GM19099 (cell line): ENCODE data around the gene PRKAR1B.

ENCODE experiments used
- POLR2A ChIP-seq: IDR thresholded peaks from 3 replicates; pipeline ENCODE4 v1.6.1; 2011; ENCODE audit warnings: low read depth; ENCODE audit not compliant: insufficient read length; ENCODE audit errors: extremely low read depth

The PRKAR1B gene

DNA sequence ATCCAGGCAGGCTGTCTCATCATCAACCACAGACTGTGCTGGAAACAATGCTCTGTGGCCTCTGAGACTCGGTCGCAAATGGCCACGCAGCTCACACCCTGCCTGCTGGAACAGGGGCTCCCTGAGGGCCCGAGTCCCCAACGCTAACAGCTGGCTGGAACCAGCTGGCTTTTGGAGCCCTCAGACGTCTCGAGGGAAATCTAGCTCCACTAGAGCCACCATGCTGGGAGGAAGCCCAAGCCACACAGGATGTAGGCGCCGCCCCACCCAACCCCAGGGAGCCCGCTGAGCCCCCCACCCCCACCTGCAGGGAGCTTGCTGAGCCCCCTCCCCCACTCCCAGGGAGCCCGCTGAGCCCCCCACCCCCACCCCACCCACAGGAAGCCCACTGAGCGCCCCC is 186.1 kb downstream of the PRKAR1B start:
- TF ChIP-seq POLR2A: no peak

DNA sequence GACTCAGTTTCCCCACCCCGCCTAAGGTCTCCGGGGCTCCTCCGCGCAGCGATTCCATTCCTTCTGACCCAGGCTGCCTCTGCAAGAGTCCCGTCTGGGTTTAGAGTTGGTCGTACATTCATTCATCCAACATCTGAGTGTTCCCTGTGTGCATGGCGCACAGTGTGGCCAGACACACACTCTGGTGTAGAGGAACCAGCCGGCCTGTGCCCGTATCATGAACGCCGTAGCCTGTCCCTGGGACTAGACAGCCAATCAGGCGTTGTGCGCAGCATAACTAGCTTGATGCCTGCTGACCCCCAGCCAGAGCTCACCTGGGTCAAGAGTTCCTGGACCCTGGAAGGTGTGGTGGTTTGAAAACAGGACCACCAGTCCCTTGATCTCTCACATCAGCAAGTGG is 186.5 kb downstream of the PRKAR1B start:
- no peak for TF ChIP-seq POLR2A

DNA sequence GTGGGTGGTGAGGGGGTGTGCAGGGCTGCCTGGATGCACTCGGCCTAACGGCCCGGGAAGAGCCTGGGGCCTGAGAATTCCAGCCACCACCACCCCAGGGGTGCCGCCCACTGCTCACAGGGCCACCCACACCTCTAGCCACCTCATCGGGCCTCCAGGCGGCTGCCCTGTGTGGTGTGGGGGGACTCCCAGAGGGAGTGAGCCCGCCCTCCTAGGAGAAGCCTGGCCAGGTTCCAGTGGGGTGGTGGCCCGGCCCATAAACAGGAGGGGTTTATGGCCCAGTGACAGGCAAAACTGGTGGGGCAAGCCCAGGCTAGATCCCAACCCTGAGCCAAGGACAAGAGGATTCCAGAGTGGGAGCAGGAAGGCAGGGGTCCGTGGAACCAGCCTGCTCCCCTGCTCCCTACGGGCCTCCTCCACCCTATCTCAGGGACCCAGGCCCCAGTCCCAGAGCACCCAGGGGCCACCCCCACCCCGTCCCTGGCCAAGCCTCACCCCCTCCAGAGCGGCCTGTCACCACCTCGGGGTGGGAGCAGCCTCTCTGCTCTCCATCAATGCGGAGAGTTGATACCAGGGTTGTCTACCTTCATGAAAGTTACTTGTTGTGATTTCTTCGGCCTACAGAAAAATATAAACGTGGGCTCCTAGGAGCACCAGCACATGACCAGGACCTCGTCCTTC is 187.2 kb downstream of the PRKAR1B start:
- no peak for TF ChIP-seq POLR2A

DNA sequence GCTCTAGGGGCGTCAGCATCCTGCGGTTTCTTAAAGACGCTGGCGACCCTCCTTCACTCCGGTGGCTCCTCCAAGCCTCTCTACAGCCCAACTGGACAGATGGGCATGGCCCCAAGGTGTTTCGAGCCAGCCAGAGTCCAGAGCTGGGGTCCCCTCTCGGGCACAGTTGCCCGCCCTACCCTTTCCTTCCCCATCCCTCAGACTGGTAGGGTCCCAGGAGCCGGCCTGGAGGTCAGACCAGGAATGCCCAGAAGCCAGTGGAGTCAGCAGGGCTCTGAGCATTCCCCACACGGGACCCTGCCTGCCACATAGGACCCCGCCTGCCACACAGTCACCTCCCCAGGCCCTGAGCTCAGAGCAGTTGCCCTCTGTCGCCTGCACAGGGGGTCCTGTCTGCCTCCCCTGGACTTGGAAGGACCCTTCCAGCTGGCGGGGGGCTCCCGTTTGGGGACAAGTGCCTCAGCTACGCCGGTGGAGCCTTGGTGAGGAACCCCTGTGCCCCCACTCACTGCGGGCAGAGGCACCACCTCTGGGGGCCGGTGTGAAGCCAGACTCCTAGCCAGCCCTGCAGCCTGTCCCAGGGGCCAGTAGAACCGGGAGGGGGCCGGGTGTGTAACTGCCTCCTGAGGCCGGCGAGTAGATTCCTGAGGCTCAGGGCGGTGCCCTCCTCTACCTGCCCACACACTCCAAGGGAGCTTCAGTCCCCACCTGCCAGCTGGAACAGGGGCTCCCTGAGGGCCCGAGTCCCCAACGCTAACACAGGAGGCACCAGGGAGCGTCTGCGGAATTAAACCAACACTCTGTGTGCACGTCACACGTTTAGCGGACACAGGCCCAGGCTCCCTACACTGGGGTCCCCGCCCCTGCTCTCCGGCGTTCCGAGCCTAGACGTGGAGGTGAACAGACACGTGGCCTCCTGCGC is 188.1 kb downstream of the PRKAR1B start:
- no peak for TF ChIP-seq POLR2A

DNA sequence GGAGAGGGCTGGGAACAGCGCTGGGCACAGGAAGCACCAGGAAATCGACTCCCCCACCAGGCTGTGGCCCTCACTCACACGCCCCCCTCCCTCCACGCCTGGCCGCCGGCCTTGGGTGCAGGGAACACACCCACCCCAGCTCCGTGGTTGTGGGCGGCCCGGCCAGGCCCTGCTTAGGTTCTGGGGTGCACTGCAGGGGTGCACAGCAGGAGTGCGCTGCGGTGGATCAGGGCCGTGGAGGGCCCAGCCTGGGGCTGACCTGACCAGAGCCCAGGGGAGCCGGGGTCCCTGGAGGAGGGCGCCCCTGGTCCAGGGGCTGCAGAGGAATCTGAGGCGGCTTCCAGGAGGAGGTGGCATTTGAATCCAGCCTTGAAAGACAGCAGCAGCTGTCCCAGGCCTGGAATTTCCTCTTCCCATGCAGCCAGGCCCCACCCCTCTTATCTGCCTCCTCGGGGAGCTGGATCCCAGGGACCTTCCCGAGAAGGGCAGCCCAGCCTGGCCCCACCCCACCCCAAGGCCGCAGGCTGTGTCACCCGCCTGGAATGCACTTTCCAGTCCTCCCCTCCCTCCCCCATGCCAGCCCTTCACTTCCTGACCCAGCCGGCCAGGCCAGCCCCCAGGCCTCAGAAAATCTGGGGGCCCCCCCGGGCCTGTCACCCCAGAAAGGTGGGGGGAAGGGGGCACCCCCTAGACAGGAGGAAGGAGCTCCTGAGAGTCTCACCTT is 189.0 kb downstream of the PRKAR1B start:
- TF ChIP-seq POLR2A: no peak

DNA sequence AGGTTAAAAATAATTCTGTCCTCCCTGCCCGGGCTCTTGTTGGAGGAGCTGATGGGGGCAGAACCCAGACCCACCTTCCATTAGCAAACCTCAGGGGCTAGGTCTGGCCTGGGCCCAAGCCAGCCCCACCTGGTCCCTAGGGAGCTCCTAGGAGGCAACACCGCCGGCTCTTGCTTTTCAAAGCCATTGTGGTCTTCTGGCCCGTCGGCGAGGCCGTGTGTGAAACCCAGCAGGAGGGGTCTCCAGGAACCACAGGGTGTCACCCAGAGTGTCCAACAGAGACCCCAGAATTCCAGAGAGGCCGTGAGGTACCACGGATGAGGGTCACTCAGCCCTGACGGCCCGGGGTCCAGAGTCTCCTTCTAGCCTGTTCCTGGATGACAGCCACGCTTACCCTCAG is 190.8 kb downstream of the PRKAR1B start:
- no peak for TF ChIP-seq POLR2A

DNA sequence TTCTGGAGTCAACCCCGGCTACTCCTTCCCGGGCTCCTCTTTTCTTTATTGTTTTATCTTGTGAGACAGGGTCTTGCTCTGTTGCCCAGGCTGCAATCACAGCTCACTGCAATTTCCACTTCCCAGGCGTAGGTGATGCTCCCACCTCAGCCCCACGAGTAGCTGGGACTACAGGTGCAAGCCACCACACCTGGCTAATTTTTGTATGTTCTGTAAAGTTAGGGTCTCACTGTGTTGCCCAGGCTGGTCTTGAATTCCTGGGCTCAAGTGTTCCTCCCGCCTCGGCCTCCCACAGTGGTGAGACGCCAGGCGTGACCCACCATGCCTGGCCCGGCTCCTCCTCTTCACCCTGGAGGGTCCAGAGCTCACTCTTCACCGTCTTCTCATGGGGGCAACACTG is 192.1 kb downstream of the PRKAR1B start:
- TF ChIP-seq POLR2A: no peak

DNA sequence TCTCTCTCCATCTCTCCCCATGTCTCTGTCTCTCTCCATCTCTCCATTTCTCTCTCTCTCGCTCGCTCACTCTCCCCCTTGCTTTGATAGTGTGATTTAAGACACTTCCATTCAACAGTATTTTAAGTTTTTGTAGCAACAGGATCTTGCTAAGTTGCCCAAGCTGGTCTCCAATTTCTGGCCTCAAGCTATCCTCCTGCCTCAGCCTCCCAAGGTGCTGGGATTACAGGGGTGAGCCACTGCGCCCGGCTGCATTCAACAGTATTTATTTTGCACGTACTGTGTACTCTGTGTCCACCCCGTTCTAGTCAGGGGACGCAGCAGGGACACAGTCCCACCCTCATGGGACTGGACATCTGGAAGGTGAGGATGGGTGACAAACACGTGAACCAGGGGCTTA is 193.0 kb downstream of the PRKAR1B start:
- no peak for TF ChIP-seq POLR2A

DNA sequence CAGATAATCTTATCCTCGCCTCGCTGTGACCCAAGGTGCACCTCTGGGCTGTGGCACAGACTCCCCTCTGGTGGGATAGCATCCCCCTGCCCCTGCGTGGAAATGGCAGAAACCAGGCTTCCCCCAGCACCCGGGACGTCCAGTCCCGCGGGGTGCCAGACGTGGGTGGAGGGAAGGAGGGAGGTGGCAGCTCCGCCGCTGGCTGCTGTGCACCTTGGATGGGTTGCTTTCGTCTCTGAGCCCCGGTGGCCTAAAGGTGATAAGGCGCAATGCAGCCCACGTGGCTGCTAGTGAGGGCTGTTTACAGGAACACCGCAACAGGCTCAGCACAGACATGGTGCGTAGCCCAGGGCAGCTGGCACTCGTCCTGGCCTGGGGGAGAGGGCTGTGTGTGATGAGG is 193.8 kb downstream of the PRKAR1B start:
- no peak for TF ChIP-seq POLR2A

DNA sequence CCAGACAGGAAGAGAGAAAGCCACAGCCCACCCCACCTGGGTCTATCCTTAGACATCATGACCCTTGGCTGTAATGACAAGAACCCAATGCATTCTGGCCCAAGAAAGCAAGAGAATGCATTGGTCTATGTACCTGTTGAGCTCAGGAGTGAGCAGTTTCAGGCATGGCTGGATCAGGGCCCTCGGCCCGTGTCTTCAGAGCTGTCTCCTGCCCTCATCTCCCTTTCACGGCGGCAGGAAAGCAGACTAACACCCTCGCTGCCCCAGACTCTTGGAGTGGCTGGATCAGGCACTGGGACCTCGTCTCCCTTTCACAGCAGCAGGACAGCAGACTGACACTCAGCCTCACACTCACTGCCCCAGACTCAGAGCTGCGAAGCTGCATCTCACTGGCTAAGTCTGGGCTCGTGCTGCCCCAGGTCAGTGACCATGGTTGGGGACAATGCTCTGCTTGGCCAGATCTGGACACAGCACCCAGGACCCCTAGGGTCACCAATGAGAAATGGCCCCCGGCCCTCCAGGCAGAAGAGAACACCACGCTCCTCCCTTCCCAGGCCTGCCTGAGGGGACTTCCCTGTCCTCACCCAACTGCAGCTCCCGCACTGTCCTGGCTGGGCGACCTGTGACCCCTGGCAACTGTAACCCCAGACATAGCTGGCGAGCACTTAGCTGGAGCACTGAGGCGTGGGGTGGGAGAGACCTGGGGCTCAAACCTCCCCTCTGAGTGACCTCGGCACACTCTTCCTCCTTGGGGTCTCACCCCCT is 194.5 kb downstream of the PRKAR1B start:
- TF ChIP-seq POLR2A: no peak

DNA sequence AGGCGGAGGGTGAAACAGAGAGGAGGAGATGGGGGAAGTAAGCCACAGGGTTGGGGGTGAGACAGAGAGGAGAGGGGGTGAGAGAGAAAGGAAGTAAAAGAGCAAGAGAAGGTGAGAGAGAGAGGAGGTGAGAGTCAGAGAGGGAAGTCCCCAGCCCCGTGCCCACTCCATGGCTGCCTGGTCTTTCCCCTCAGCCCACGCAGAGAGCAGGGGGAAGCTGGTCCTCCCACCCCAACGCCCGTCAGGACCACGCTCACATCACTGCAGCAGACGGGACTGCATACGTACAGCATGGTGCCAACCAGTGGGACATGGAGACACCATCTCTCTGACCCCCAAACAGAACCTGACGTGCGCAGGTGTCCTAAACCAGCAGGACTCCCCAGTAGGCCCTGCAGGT is 195.3 kb downstream of the PRKAR1B start:
- TF ChIP-seq POLR2A: no peak

DNA sequence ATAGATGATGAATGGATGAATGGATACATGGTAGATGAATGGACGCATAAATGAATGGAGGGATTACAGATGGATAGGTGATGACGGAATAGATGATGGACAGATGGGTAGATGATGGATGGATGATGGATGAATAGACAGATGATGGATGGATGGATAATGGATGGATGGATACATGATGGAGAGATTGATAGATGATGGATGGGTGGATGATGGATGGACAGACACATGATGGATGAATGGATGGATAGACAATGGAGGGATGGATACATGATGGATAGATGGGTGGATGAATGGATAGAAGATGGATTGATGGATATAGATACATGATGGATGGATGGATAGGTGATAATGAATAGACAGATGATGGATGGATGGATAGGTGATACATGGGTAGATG is 198.6 kb downstream of the PRKAR1B start:
- TF ChIP-seq POLR2A: no peak

DNA sequence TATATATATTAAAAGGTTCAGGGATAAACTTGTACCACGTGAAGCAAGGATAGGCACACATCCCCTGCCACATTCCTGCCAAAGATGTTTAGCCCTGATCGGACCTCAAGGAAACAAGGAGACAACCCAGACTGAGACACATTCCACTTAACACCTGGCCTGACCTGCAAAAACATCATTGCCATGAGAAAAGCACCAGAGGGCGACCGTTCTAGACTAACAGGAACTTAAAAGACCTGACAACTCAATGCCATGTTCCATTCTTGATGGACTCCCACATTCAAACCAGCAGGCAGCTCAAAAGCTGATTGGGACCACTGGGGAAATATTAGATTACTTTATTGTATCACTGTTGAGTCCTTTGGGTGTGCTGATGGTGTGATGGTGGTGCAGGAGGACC is 199.4 kb downstream of the PRKAR1B start:
- no peak for TF ChIP-seq POLR2A

DNA sequence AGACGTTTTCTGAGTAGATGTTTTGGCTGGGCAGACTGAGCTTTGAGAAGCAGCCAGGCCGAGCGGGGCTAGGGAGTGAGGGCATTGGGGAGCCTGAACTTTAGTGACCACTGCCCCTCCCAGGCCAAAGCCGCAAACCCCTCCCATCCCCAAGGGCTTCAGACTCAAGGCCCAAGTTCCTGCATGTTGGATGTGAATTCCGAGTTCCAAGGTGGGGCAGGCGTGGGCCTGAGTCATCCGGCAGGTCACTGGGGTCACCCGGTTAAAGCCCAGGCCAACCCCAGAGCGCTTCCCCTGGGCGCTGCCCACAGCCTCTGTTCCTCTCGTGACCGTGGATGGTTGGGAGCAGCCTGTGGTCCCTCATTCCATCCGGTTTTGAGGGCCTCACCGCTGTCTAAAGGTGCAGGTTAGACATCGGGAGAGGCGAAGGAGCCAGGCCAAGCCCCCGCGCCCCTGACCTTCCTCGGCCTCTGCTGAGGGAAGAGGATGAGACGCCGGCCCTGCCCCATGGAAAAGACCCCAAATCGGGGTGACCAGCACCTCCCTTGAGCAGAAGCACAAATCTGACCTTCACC is 200.5 kb downstream of the PRKAR1B start:
- TF ChIP-seq POLR2A: no peak
